BE2C (cell line): ENCODE data around the gene ZDHHC14.

Experiments
- DNase-seq: peaks from one replicate; pipeline ENCODE4 v3.0.0-alpha.2; 2020
- H3K27me3 ChIP-seq: fragments of 250-450 bp; sonication (Bioruptor Pico); 2 replicates; pipeline ENCODE4 v1.5.1; 2020; ENCODE audit warnings: mild to moderate bottlenecking
- H3K36me3 ChIP-seq: fragments of 250-450 bp; sonication (Bioruptor Pico); 2 replicates; pipeline ENCODE4 v1.5.1; 2020; ENCODE audit warnings: mild to moderate bottlenecking
- H3K4me1 ChIP-seq: fragments of 250-450 bp; sonication (Bioruptor Pico); 2 replicates; pipeline ENCODE4 v1.5.1; 2020
- H3K4me3 ChIP-seq: 2 replicates; pipeline ENCODE4 v1.5.1; 2011; ENCODE audit warnings: low read depth, low read length
- H3K9me3 ChIP-seq: fragments of 250-450 bp; sonication (Bioruptor Pico); 2 replicates; pipeline ENCODE4 v1.5.1; 2020
- CTCF ChIP-seq: IDR thresholded peaks from 2 replicates; pipeline ENCODE4 v1.5.1; 2012; ENCODE audit warnings: mild to moderate bottlenecking, low read depth, low read length

ZDHHC14 gene

GRCh38 chr6:157471077-157471686, 90.2 kb downstream of the ZDHHC14 start:
- H3K9me3 ChIP-seq, result no peaks in the 10 kb centered on the region
- no peak overlapping the region for H3K4me3 ChIP-seq
- no peak for TF ChIP-seq CTCF
- no peaks in the 10 kb centered on the region for H3K27me3 ChIP-seq
- H3K36me3 ChIP-seq, result no peaks in the 10 kb centered on the region
- no peak for DNase-seq
- H3K4me1 ChIP-seq, result no peaks in the 10 kb centered on the region

- no peak overlapping the region for H3K4me3 ChIP-seq
- no peak for DNase-seq
- no peaks in the 10 kb centered on the region for H3K36me3 ChIP-seq
- no peaks in the 10 kb centered on the region for H3K27me3 ChIP-seq
- no peaks in the 10 kb centered on the region for H3K4me1 ChIP-seq
- TF ChIP-seq CTCF, result no peak
- no peaks in the 10 kb centered on the region for H3K9me3 ChIP-seq
Observed at GRCh38 chr6:157471895-157472686, 91.1 kb downstream of the ZDHHC14 start.

- no peak overlapping the region for H3K4me3 ChIP-seq
- no peaks in the 10 kb centered on the region for H3K4me1 ChIP-seq
- H3K9me3 ChIP-seq, result no peaks in the 10 kb centered on the region
- H3K36me3 ChIP-seq, result no peaks in the 10 kb centered on the region
- no peak for DNase-seq
- H3K27me3 ChIP-seq, result no peaks in the 10 kb centered on the region
- no peak for TF ChIP-seq CTCF
Observed at GRCh38 chr6:157476797-157477196, 95.8 kb downstream of the ZDHHC14 start.

GRCh38 chr6:157478926-157479325, 97.9 kb downstream of the ZDHHC14 start:
- no peak for TF ChIP-seq CTCF
- no peaks in the 10 kb centered on the region for H3K9me3 ChIP-seq

GRCh38 chr6:157479464-157480303, 98.7 kb downstream of the ZDHHC14 start:
- TF ChIP-seq CTCF, result no peak
- Histone ChIP-seq H3K9me3 (no peaks in the 10 kb centered on the region), H3K4me3 (no peak overlapping the region), H3K27me3 (no peaks in the 10 kb centered on the region), H3K4me1 (no peaks in the 10 kb centered on the region), H3K36me3 (no peaks in the 10 kb centered on the region)
- no peak for DNase-seq

More at GRCh38 chr6:157478926-157479325, 97.9 kb downstream of the ZDHHC14 start:
- H3K4me1 ChIP-seq, result no peaks in the 10 kb centered on the region
- no peaks in the 10 kb centered on the region for H3K27me3 ChIP-seq
- no peak overlapping the region for H3K4me3 ChIP-seq
- H3K36me3 ChIP-seq, result no peaks in the 10 kb centered on the region
- DNase-seq, result no peak
